ENCODE data around the gene COA8. TPM values are rescaled to one million over a fixed set of nuclear protein-coding genes. Genes with fewer than 3 reads are reported as not detected.

COA8 gene
- total RNA-seq, 1 donor from 2014 or later, result 54.9 TPM

DNA sequence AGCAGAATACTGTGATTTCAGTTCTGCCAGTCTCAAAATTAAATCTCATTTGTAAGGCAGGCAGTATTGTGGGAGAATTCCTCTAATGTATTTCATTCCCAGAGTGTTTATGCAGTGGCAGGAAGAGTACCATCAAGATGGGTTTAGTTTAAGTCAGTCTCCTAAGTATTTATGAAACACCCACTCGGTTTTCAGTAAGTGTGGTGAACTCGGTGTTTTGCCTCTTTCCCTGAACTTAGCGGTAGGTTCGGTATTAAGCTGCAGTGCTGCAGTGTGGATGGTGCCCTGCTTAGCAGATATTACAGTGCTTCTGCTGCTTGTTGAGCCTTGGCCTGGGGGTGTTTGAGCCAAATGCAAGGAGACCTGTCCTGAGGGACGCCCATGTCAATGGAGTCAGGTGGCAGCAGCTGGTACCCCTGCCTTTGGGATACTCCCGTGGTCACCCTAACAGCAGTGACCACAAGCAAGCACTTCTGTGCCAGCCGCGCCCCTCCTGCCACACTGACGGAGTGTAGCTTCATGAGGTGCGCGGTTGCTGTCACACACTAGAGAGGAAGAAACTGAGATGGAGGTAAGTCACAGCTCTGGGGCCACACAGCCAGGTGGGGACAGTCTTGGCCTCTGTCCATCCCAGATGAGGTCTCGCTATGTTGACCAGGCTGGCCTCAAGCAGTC, 15.8 kb downstream of the COA8 start:
- no peak for TF ChIP-seq CTCF (IDR thresholded peaks at IDR 0.05; ENCODE audit: partially characterized antibody, unreplicated experiment)
- H3K36me3 Mint-ChIP-seq (ENCODE audit: unreplicated experiment), result peaks cover 5% of the 10 kb centered on the region
- H3K4me1 Mint-ChIP-seq (ENCODE audit: low read depth, unreplicated experiment), result peaks cover 23% of the 10 kb centered on the region
- H3K27ac Mint-ChIP-seq (ENCODE audit: unreplicated experiment), result peak overlapping the region; percentile 43
- H3K27me3 Mint-ChIP-seq (ENCODE audit: unreplicated experiment), result peaks cover 5% of the 10 kb centered on the region
- no peak for DNase-seq
- no peak overlapping the region for H3K4me3 Mint-ChIP-seq (ENCODE audit: unreplicated experiment)
- peaks cover 7% of the 10 kb centered on the region for H3K9me3 Mint-ChIP-seq (ENCODE audit: unreplicated experiment)

- no peak for TF ChIP-seq CTCF (IDR thresholded peaks at IDR 0.05; ENCODE audit: partially characterized antibody, unreplicated experiment)
Measured at GRCh38 chr14:103581206-103581605, 18.4 kb downstream of the COA8 start.

DNA sequence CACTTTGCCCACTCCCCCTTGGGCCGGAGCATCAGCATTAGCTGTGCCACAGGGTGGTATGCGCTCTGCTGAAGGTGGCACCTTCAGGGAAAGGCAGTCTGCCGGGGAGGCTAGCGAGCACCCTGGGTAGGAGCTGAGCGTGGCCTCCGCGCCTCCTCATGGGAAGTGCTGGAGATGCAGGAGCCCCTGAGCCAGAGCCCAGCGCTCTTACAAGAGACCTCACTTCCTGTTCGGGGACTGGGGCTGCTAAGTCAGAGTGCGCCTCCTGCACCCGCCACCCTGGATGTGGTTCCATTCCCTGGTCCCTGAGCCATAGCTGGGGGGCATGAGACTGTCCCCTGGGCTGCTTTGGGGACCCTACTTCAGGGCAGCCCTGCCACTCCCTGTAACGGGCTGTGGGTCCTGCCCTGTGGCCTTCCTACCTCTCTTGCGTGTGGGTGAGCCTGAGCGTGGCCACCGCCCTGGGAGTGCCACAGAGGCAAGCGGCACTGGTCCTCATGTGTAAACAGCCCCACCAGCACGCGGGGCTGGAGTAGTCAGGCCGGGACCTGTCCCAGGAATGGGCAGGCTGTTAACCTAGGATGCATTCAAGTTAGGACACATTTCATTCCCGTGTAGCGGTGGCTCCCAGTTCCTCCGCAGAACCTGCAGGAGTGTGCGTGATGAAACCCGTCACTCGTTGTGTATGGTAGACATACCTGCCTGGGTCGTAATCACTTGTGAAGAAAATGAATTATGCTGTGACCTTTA, 19.4 kb downstream of the COA8 start:
- H3K4me1 Mint-ChIP-seq (ENCODE audit: low read depth, unreplicated experiment), result peaks cover 6% of the 10 kb centered on the region
- peaks cover 5% of the 10 kb centered on the region for H3K27me3 Mint-ChIP-seq (ENCODE audit: unreplicated experiment)
- peaks cover 5% of the 10 kb centered on the region for H3K36me3 Mint-ChIP-seq (ENCODE audit: unreplicated experiment)
- no peak overlapping the region for H3K4me3 Mint-ChIP-seq (ENCODE audit: unreplicated experiment)
- no peak for DNase-seq
- H3K9me3 Mint-ChIP-seq (ENCODE audit: unreplicated experiment), result peaks cover 2% of the 10 kb centered on the region
- no peak for TF ChIP-seq CTCF (IDR thresholded peaks at IDR 0.05; ENCODE audit: partially characterized antibody, unreplicated experiment)
- no peak overlapping the region for H3K27ac Mint-ChIP-seq (ENCODE audit: unreplicated experiment)

More at GRCh38 chr14:103581206-103581605, 18.4 kb downstream of the COA8 start:
- no peak overlapping the region for H3K4me3 Mint-ChIP-seq (ENCODE audit: unreplicated experiment)
- DNase-seq, result no peak
- peaks cover 5% of the 10 kb centered on the region for H3K27me3 Mint-ChIP-seq (ENCODE audit: unreplicated experiment)
- H3K9me3 Mint-ChIP-seq (ENCODE audit: unreplicated experiment), result peaks cover 3% of the 10 kb centered on the region
- H3K36me3 Mint-ChIP-seq (ENCODE audit: unreplicated experiment), result peaks cover 5% of the 10 kb centered on the region
- no peak overlapping the region for H3K27ac Mint-ChIP-seq (ENCODE audit: unreplicated experiment)
- peaks cover 13% of the 10 kb centered on the region for H3K4me1 Mint-ChIP-seq (ENCODE audit: low read depth, unreplicated experiment)

DNA sequence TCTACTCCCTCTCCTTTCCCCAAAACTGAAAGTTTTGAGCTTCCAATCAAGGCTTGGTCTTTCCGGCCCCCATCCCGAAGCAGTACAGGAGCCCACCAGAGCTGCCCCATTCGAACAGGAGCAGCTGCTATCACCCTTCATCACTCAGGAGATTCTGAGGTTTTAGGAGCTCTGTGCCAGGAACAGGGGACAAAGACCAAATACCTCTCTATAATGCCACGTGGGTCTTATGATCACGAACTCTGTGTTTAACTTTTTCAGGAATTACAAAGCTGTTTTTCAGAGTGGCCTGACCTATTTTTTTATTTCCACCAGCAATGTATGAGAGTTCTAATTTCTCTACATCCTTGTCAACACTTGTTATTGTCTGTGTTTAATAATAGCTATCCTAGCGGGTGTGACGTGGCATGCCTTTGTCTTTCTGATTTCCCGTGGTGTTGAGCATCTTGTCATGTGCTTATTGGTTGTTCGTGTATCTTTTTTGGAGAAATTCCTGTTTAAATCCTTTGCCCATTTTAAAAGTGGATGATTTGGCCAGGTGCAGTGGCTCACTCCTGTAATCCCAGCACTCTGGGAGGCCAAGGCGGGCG, 21.7 kb downstream of the COA8 start:
- no peaks in the 10 kb centered on the region for H3K9me3 Mint-ChIP-seq (ENCODE audit: unreplicated experiment)
- H3K27me3 Mint-ChIP-seq (ENCODE audit: unreplicated experiment), result no peaks in the 10 kb centered on the region
- no peak overlapping the region for H3K27ac Mint-ChIP-seq (ENCODE audit: unreplicated experiment)

More for the DNA sequence above, 21.7 kb downstream of the COA8 start:
- TF ChIP-seq CTCF (IDR thresholded peaks at IDR 0.05; ENCODE audit: partially characterized antibody, unreplicated experiment), result no peak
- Mint-ChIP-seq H3K4me3 (ENCODE audit: unreplicated experiment) (no peak overlapping the region), H3K4me1 (ENCODE audit: low read depth, unreplicated experiment) (no peaks in the 10 kb centered on the region), H3K36me3 (ENCODE audit: unreplicated experiment) (peaks cover 5% of the 10 kb centered on the region)
- DNase-seq, result no peak

All from glutamatergic neuron (in vitro differentiated cells).